DMS79 (cell line): ENCODE data around the gene ZMPSTE24.

ENCODE experiments used
- DNase-seq: peaks from one replicate; lab custom pipeline; 2025; lab: John Stamatoyannopoulos, UW

The ZMPSTE24 gene

GRCh38 chr1:40305451-40305850 lies 47.4 kb downstream of the ZMPSTE24 start:
- no peak for DNase-seq

- no peak for DNase-seq
These were observed 47.8 kb downstream of the ZMPSTE24 start for GRCh38 chr1:40305871-40306270.

- DNase-seq = no peak
These were observed 48.3 kb downstream of the ZMPSTE24 start for GRCh38 chr1:40306296-40306695.

- no peak for DNase-seq
These were observed 49.1 kb downstream of the ZMPSTE24 start for GRCh38 chr1:40307186-40307585.

GRCh38 chr1:40308036-40308727 lies 50.1 kb downstream of the ZMPSTE24 start:
- no peak for DNase-seq

GRCh38 chr1:40309374-40310128 lies 51.5 kb downstream of the ZMPSTE24 start:
- DNase-seq = no peak

- no peak for DNase-seq
These were observed 52.1 kb downstream of the ZMPSTE24 start for GRCh38 chr1:40310129-40310461.

- no peak for DNase-seq
These were observed 53.1 kb downstream of the ZMPSTE24 start for GRCh38 chr1:40310983-40311642.

- DNase-seq = no peak
These were observed 53.7 kb downstream of the ZMPSTE24 start for GRCh38 chr1:40311692-40312091.

GRCh38 chr1:40312238-40313205 lies 54.5 kb downstream of the ZMPSTE24 start:
- no peak for DNase-seq

- no peak for DNase-seq
These were observed 55.4 kb downstream of the ZMPSTE24 start for GRCh38 chr1:40313329-40313957.

GRCh38 chr1:40313958-40314720 lies 56.1 kb downstream of the ZMPSTE24 start:
- DNase-seq = no peak

GRCh38 chr1:40314721-40315238 lies 56.7 kb downstream of the ZMPSTE24 start:
- DNase-seq = no peak

GRCh38 chr1:40315239-40315794 lies 57.3 kb downstream of the ZMPSTE24 start:
- DNase-seq = peak; percentile 87

GRCh38 chr1:40315795-40316594 lies 58.0 kb downstream of the ZMPSTE24 start:
- peak; percentile 54 for DNase-seq

- peak; percentile 54 for DNase-seq
These were observed 58.8 kb downstream of the ZMPSTE24 start, which contains the start of gene COL9A2 for GRCh38 chr1:40316595-40317393. TSS of gene COL9A2 (minus strand) at chr1:40317286. CDS start at chr1:40317197, 89 bp downstream.

- no peak for DNase-seq
These were observed 59.5 kb downstream of the ZMPSTE24 start for GRCh38 chr1:40317394-40318074.

- DNase-seq = no peak
These were observed 60.4 kb downstream of the ZMPSTE24 start for GRCh38 chr1:40318476-40318875.
